ENCODE data around the gene MRO. TPM values are rescaled to one million over a fixed set of nuclear protein-coding genes. Genes with fewer than 3 reads are reported as not detected.

The MRO gene
- total RNA-seq, 1 experiment from 2014 or later, result 0.84 TPM

Other genes starting within 250 kb of the MRO start
- gene ME2, start 59.1 kb upstream of the MRO start, total RNA-seq (2021; ENCODE audit: unreplicated experiment), result 49.0 TPM
- gene ELAC1, start 148.0 kb upstream of the MRO start, total RNA-seq (2021; ENCODE audit: unreplicated experiment), result 8.6 TPM
- 96.3 TPM for gene SMAD4, start 210.2 kb upstream of the MRO start, total RNA-seq (2021; ENCODE audit: unreplicated experiment)

Data from HCT116 (cell line).